Thyroid gland (tissue), 4 donors: Measurements from ENCODE around the gene PRR14.

Source experiments
- POLR2A ChIP-seq, 2 donors: fragments of 450-650 bp; IDR thresholded peaks; one replicate each; pipeline ENCODE4 v1.6.1; 2017; ENCODE audit warnings: antibody characterized with exemption in 2 of 2, mild to moderate bottlenecking in 2 of 2, moderate library complexity in 1 of 2
- TF ChIP-seq, protein P1 (sequence below), 6 experiments: fragments of 200-600 bp in 3 of 6; fragments of 450-650 bp in 3 of 6; sonication (generic) in 3 of 6; IDR thresholded peaks; one replicate each; pipeline ENCODE4 v1.5.1; 2016 to 2019; ENCODE audit warnings: antibody characterized with exemption in 6 of 6, mild to moderate bottlenecking in 2 of 6, inconsistent platforms in 1 of 6, moderate library complexity in 1 of 6

DNA sequence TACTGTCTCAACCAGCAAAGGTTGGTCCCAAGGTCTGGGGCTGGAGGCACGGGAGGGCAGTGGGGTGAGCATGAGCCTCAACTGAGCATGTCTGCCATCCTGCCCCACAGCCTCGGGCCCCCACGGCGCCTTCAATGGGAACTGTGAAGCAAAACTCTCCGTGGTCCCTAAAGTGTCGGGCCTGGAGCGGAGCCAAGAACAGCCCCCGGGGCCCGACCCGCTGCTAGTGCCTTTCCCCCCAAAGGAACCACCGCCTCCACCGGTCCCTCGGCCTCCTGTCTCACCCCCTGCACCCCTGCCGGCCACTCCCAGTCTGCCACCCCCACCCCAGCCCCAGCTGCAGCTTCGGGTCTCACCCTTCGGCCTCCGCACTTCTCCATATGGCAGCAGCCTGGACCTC lies 11.7 kb downstream of the PRR14 start:
- TF ChIP-seq, protein P1, sequence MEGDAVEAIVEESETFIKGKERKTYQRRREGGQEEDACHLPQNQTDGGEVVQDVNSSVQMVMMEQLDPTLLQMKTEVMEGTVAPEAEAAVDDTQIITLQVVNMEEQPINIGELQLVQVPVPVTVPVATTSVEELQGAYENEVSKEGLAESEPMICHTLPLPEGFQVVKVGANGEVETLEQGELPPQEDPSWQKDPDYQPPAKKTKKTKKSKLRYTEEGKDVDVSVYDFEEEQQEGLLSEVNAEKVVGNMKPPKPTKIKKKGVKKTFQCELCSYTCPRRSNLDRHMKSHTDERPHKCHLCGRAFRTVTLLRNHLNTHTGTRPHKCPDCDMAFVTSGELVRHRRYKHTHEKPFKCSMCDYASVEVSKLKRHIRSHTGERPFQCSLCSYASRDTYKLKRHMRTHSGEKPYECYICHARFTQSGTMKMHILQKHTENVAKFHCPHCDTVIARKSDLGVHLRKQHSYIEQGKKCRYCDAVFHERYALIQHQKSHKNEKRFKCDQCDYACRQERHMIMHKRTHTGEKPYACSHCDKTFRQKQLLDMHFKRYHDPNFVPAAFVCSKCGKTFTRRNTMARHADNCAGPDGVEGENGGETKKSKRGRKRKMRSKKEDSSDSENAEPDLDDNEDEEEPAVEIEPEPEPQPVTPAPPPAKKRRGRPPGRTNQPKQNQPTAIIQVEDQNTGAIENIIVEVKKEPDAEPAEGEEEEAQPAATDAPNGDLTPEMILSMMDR (IDR thresholded peaks at IDR 0.05), result no peak
- TF ChIP-seq POLR2A (IDR thresholded peaks at IDR 0.05), result no peak
